ENCODE data around the gene KCTD20.

- TF ChIP-seq CTCF (IDR thresholded peaks at IDR 0.05) (no peak), POLR2A (IDR thresholded peaks at IDR 0.05) (no peak)
These were observed 74.6 kb downstream of the KCTD20 start for GRCh38 chr6:36517408-36517807.
